Left hindlimb (tissue), 1 donor: ENCODE measurements around the gene WDTC1.
A peak's percentile ranks its signal among the peaks of the same experiment; 100 is the strongest.
"Not testable (repeated sequence)": the region's sequence is repeated elsewhere in the genome, so short reads cannot be mapped to it uniquely, and the experiment has no call there.

Source experiments
- DNase-seq: peaks from one replicate; pipeline ENCODE4 v3.0.0-alpha.2; 2018

Gene WDTC1, protein sequence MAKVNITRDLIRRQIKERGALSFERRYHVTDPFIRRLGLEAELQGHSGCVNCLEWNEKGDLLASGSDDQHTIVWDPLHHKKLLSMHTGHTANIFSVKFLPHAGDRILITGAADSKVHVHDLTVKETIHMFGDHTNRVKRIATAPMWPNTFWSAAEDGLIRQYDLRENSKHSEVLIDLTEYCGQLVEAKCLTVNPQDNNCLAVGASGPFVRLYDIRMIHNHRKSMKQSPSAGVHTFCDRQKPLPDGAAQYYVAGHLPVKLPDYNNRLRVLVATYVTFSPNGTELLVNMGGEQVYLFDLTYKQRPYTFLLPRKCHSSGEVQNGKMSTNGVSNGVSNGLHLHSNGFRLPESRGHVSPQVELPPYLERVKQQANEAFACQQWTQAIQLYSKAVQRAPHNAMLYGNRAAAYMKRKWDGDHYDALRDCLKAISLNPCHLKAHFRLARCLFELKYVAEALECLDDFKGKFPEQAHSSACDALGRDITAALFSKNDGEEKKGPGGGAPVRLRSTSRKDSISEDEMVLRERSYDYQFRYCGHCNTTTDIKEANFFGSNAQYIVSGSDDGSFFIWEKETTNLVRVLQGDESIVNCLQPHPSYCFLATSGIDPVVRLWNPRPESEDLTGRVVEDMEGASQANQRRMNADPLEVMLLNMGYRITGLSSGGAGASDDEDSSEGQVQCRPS

DNA sequence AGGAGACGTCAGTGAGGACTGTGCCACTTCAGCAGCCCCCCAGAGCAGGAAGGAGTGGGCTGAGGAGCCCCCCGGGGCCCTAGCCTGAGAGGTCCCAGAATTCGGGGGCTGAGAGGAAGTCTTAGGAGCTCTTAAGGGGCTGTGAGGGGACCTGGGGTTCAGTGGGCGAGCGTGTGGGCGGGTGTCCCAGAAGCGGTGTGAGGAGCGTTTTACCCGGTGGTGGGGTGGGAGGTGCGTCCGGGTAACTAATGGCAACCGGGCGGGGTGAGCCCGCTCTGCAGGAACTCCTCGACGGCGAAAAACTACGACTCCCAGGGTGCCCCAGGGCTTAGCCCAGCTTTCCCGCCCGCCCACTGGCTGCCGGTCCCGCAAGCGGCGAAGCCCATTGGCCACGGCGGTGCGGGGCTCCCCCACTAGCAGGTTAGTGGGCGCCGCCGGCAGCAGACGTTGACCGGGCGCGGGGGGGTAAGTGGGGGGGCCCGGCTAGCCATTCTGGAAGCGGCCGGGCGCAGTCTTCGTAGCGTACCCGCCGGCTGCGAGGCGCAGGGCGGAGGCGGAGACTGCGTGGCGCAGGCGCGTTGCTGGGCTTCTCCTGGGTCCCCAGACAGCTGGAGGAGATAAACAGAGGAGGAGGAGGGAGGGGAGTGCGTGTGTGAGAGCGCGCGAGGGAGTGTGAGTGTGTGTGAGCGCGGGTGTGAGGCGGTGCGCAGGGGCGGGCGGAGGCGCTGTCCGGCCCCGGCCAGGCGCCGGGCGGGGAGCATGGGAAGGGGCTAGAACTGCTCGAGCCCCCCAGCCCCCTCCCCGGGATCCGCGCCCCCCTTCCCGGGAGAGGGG lies at the start of gene WDTC1:
WDTC1 (plus strand) TSS at position 584 of the 834 bp plus-strand sequence. CDS start 26,423 bp downstream, outside the sequence.
- peak; percentile 99 for DNase-seq

DNA sequence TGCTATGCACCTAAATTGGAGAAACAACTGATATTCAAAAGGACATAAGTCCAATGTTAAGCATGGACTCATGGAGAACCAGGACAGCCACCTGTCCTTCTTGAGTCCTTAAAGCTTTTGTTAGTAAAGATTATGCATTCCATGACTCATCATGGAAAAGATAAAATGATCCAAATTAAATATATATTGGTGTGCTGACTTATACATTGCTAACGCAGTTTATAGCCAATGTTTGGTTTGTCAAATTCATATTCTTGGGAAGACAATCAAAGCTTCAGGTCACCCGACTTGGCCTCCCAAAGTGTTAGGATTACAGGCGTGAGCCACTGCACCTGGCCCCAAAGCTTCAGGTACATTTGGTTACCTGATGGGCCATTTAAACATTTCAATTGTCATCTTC lies 49.8 kb upstream of the WDTC1 start:
- DNase-seq, result not testable (repeated sequence)

DNA sequence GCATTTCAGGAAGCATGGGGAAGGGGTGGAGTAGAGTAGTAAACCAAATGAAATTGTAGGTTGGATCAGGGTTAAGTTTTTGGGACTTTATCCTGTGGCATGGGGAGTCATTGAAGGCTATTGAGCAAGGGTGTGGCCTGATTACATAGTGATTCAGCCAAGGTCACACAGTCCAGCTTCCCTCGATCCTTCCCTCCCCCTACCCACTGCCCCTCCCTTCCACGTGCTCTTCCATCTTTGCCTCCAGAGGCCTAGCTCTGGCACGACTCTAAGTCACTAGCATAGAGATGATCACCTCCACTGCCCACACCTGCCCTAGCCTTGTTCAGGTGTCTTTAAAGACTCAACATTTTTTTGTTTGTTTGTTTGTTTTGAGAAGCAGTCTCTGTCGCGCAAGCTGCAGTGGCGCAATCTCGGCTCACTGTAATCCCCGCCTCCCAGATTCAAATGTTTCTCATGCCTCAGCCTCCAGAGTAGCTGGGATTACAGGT lies 42.3 kb upstream of the WDTC1 start:
- DNase-seq, result no peak

DNA sequence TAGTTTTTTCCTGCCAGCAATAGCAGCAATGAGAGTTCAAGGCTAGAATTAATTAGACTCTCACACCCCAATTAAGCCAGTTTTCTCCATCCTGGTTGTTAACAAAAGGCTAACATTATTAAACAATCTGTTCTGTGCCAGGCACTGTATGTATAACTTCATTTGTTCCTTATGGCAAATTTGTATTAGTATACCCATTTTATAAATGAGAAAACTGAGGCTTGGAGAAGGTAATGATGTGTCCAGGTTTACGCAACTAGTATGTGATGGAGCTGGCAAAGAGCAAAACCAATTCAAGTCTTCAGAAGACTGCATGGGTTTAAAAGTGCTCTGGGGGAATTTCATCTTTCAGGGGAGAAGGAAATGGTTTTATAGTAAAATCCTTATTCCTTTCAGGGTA lies 41.2 kb upstream of the WDTC1 start:
- DNase-seq, result no peak

DNA sequence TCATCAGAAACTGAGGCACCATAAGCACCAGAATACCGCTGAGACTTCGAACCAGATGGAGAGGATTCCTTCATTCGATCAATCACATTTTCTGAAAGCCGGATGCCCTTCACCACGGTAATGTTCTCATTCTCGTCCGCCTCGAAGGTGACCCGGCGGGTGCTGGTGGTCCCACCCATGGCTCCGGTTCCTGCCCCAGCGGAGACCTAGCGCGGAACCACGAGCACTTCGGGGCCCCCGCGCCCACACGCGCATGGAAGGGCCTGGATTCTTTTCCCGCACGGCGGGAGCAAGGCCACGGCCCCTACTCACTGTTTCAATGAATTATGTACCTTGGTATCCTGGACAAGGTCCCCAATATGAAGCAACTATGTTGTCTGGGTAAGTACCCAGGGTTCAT lies 33.1 kb upstream of the WDTC1 start:
- no peak for DNase-seq

DNA sequence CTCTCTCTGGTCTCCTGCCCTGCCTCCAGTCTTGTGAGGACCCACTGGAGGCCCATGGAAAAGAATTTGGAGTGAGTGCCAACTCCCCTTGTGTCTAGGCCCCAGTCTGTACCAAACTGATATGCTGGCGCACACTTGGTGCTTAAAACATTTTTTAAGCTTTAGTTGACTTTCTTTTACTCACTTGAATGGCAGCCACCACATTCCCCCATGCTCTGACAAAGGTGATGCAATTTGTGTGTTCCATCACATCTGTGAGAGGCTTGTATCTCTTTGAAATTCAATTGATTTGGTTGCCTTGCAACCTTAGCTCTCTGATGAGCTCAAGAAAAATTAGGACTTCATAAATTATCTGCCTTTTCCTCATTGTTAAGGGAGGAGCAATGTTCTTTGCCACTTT lies 30.5 kb upstream of the WDTC1 start:
- DNase-seq, result no peak

DNA sequence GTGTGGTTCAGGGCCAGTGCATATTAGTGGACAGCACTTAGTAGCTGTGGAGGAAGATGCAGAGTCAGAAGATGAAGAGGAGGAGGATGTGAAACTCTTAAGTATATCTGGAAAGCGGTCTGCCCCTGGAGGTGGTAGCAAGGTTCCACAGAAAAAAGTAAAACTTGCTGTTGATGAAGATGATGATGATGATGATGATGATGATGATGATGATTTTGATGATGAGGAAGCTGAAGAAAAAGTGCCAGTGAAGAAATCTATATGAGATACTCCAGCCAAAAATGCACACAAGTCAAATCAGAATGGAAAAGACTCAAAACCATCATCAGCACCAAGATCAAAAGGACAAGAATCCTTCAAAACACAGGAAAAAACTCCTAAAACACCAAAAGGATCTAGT lies 27.2 kb upstream of the WDTC1 start:
- not testable (repeated sequence) for DNase-seq

DNA sequence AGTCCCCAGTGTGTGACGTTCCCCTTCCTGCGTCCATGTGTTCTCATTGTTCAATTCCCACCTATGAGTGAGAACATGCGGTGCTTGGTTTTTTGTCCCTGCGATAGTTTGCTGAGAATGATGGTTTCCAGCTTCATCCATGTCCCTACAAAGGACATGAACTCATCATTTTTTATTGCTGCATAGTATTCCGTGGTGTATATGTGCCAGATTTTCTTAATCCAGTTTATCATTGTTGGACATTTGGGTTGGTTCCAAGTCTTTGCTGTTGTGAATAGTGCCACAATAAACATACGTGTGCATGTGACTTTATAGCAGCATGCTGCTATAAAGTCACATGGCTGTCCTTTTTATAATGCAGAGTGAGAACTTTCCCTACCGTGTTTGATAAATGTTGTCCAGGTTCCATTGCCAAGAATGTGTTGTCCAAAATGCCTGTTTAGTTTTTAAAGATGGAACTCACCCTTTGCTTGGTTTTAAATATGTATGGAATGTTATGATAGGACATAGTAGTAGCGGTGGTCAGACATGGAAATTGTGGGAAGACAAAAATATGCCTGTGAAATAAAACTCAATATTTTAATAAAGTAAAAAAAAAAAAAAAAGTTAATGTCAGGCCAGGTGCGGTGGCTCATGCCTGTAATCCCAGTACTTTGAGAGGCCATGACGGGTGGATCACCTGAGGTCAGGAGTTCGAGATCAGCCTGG lies 26.1 kb upstream of the WDTC1 start:
- not testable (repeated sequence) for DNase-seq

DNA sequence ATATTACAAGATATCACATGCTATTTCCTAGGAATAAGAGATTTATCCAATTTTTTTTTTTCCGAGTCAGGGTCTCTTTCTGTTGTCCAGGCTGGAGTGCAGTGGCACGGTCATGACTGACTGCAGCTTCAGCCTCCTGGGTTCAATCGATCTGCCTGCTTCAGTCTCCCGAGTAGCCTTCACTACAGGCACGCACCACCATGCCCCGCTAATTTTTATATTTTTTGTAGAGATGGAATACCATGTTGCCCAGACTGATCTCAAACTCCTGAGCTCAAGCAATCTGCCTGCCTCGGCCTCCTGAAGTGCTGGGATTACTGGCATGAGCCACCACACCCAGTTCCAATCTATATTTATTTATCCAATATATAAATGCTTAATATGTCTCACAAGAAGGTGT lies 18.0 kb upstream of the WDTC1 start:
- DNase-seq, result no peak

DNA sequence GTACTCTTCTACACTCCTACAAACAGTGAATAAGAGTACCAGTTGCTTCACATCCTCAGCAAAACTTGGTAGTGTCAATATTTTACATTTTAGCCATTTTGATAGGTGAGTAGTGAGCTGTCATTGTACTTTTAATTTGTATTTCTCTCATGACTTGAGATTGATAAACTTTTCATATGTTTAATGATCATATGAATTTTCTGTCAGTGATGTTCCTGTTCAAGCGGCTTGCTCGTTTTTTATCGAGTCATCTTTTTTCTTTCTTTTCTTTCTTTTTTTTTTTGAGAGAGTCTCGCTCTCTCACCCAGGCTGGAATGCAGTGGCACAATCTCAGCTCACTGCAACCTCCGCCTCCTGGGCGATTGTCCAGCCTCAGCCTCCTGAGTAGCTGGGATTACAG lies 17.0 kb upstream of the WDTC1 start:
- no peak for DNase-seq

DNA sequence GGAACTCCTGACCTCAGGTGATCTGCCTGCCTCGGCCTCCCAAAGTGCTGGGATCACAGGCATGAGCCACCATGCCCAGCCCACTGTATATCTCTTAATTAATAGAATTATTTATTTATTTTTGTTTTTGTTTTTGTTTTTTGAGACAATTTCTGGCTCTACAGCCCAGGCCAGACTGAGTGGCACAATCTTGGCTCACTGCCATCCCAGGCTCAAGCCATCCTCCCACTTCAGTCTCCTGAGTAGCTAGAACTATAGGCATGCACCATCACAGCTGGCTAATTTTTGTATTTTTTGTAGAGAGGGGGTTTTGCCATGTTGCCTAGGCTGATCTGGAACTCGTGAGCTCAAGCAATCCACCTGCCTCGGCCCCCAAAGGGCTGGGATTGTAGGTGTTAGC lies 15.7 kb upstream of the WDTC1 start:
- DNase-seq, result no peak

DNA sequence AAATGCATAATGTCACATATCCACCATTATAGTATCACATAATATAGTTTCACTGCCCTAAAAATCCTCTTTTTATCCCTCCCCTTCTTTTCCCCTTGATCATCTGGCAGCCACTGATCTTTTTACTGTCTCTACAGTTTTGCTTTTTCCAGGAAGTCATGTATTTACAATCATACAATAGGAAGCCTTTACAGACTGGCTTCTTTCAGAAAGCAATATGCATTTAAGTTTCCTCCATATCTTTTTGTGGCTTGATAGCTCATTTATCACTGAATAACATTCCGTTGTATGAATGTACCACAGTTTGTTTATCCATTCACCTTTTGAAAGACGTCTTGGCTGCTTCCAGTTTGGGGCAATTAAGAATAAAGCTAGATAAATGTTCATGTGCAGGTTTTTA lies 14.3 kb upstream of the WDTC1 start:
- DNase-seq, result no peak

DNA sequence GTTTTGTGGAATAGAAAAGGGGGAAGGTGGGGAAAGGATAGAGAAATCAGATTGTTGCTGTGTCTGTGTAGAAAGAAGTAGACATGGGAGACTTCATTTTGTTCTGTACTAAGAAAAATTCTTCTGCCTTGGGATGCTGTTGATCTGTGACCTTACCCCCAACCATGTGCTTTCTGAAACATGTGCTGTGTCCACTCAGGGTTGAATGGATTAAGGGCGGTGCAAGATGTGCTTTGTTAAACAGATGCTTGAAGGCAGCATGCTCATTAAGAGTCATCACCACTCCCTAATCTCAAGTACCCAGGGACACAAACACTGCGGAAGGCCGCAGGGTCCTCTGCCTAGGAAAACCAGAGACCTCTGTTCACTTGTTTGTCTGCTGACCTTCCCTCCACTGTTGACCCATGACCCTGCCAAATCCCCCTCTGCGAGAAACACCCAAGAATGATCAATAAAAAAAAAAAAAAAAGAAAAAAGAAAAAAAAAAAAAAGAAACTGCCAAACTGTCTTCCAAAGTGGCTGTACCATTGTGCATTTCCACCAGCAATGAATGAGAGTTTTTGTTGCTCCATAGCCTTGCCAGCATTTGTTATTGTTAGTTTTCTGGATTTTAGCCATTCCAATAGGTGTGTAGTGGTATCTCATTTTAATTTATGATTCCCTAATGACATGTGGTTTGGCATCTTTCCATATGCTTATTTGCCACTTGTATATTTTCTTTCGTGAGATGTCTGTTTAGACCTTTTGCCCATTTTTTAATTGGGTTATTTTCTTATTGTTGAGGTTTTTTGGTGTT lies 13.5 kb upstream of the WDTC1 start:
- DNase-seq, result not testable (repeated sequence)

DNA sequence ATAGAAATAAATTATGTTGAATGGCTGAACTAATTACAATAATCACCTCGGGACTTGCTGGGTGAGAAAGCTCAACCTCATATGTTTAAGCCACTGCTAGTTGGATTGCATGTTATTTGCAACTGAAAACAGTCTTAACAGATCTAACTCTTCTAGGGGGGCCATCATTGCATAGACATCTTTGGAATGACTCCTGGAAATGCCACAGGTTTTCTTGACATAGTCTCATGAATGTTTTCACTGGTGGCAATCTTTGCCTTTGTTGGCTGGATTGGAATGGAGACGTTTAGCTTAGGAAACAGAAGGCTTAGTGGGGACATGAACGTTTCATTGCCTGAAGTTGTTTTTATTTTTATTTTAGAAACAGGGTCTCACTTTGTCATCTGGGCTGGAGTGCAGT lies 8.8 kb upstream of the WDTC1 start:
- DNase-seq, result no peak

DNA sequence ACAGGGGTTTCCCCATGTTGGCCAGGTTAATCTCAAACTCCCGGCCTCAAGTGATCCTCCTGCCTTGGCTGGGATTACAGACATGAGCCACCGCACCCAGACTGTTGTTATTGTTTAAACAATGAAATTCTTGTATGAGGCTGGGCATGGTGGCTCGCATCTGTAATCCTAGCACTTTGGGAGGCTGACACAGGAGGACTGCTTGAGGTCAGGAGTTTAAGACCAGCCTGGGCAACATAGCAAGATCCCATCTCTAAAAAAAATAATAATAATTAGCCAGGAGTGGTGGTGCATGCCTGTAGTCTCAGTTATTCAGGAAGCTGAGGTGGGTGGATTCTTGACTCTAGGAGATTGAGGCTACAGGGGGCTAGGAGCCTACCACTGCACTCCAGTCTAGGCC lies 6.7 kb upstream of the WDTC1 start:
- DNase-seq, result no peak

DNA sequence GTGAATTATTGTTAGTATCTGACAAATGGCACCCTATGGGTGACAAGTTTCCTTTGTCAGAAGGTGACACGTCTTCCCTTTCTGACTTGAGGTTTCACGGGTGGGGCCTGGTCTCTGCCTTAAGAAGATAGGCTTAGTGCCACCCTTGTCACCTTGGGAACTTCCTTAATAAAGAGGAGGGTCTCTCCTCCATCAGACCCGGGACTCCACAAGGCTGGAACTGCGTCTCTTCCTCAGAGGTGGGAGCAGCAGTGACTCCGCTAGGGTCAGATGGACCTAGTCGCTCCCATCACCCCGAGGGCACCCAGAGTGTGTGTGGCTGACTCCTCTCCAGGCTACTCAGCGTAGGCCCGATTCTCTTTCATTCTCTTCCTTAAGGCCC lies 774 bp upstream of the WDTC1 start:
- DNase-seq, result no peak

DNA sequence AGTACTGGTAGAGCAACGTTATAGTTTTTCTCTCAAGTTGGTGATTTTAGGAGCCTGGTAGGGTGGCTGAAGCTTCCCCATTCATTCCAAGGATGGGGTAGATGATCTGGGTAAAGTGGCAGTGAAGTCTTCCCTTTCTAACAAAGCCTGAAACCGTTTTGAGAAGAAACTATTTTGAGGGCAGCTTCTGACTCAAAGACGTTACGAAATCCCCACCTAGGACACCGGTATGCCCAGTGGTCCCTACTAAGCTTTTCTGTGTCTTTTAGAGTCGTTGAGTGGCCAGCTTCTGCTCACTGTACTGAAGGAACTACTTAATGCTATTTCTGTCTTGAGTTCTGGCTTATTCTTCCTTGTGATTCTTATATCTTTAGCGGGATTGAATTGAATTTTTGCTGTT lies 1.4 kb downstream of the WDTC1 start:
- DNase-seq, result no peak

DNA sequence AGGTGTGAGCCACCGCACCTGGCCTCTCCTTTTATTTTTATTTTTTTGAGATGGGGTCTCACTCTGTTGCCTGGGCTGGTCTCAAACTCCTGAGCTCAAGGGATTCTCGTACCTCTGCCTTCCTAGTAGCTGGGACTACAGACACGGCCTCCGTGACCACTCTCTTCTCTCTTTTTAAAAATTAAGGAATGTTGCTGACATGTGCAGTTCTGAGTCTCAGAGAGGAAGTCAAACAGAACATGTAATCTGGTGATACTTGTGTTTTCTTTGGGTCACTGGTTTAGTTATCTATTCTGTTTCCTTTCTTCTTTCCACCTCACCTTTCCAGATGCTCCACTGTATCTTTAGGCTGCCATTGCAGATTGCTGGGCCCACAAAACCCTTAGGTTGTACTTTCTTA lies 2.7 kb downstream of the WDTC1 start:
- DNase-seq, result no peak

DNA sequence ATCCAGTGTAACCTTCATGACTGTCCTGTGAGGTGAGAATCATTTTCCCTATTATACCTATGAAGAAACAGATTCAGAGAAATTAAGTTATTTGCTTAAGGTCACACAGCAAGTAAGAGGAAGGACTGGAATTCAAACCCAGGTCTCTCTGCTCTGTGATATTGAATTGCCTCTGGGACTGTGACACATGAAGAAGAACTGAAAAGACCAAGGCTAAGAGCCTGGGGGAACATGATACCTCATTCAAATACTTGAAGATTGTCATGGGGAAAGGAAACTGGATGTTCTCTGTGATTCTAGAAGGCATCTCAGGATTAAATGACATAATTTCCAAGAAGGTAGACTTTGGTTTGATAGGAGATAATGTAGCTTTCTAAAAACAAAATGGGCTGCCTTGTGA lies 3.6 kb downstream of the WDTC1 start:
- DNase-seq, result no peak

DNA sequence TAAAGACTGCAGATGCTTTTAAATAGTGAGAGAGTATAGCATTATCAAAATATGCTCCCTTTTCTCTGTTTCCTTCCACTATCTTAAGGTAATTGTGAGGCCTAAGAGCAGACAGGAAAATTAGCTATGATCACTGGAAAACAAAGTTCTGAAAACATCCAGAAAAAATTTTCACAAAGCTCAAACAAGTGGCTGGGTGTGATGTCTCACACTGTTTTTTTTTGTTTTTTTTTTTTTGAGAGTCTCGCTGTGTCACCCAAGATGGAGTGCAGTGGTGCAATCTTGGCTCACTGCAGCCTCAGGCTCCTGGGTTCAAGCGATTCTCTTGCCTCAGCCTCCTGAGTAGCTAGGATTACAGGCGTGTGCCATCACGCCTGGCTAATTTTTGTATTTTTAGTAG lies 7.2 kb downstream of the WDTC1 start:
- DNase-seq, result no peak

DNA sequence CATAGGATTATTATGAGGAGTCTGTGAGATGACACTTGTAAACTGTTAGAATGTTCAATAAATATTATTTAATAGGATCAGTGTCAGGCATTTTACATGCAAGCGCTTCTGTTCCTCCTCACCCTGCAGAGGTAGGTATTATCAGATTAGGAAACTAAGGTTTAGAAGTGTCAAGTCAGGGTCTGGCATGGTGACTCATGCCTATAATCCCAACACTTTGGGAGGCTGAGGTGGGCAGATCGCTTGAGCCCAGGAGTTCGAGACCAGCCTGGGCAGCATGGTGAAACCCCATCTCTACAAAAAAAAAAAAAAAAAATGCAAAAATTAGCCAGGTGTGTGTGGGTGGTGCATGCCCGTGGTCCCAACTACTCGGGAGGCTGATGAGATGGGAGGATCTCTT lies 9.2 kb downstream of the WDTC1 start:
- not testable (repeated sequence) for DNase-seq

DNA sequence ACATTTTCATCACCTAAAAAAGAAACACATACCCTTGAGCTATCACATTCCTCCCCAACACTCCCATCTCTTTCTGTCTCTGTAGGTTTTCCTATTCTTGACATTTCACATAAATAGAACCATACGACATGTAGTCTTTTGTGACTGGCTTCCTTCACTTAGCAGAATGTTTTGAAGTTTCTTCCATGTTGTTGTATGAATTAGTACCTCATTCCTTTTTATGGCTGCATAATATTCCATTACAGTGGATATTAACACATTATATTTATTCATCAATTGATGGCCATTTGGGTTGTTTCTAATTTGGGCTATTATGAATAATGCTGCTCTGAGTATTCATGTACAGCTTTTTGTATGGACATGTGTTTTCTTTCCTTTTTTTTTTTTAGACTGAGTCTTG lies 11.8 kb downstream of the WDTC1 start:
- DNase-seq, result no peak
